ENCODE data around the gene SLC6A8. TPM values are rescaled to one million over a fixed set of nuclear protein-coding genes. Genes with fewer than 3 reads are reported as not detected.
"Not testable (repeated sequence)": the region's sequence is repeated elsewhere in the genome, so short reads cannot be mapped to it uniquely, and the experiment has no call there.

SLC6A8 gene
- total RNA-seq, 2 donors from 2014 or later: 71.3 to 76.6 TPM

DNA sequence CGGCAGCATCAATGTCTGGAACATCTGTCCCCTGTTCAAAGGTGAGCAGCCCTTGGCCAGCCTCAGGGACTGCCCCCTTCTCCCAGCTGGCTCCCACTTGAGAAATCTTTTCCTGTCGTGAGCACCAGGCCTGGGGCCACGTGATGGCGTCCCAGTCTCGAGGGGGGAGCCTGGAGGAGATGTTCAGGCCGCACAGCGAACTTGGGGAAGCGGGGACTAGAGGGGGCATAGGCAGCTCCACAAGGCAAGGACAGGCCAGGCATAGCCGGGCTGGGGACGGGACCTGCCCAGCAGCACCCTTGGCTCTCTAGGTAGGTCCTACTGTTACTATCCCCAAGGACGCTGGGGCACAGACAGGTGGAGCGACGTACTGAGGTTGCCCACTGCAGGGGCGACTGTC, 2.7 kb downstream of the SLC6A8 start:
- H3K4me3 ChIP-seq: peak overlapping the region in 1 of 2 donors; percentile 55
- DNase-seq (ENCODE audit: low spot score): no peak
- H3K27ac ChIP-seq: peak overlapping the region; percentile 72 to 88
- H3K9me3 ChIP-seq: no peaks in the 10 kb centered on the region
- H3K36me3 ChIP-seq: peaks cover 11% of the 10 kb centered on the region
- no peaks in the 10 kb centered on the region for H3K27me3 ChIP-seq
- peaks cover 0 to 6% of the 10 kb centered on the region in 2 donors for H3K4me1 ChIP-seq
- TF ChIP-seq, protein P1, sequence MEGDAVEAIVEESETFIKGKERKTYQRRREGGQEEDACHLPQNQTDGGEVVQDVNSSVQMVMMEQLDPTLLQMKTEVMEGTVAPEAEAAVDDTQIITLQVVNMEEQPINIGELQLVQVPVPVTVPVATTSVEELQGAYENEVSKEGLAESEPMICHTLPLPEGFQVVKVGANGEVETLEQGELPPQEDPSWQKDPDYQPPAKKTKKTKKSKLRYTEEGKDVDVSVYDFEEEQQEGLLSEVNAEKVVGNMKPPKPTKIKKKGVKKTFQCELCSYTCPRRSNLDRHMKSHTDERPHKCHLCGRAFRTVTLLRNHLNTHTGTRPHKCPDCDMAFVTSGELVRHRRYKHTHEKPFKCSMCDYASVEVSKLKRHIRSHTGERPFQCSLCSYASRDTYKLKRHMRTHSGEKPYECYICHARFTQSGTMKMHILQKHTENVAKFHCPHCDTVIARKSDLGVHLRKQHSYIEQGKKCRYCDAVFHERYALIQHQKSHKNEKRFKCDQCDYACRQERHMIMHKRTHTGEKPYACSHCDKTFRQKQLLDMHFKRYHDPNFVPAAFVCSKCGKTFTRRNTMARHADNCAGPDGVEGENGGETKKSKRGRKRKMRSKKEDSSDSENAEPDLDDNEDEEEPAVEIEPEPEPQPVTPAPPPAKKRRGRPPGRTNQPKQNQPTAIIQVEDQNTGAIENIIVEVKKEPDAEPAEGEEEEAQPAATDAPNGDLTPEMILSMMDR (IDR thresholded peaks at IDR 0.05): no peak

DNA sequence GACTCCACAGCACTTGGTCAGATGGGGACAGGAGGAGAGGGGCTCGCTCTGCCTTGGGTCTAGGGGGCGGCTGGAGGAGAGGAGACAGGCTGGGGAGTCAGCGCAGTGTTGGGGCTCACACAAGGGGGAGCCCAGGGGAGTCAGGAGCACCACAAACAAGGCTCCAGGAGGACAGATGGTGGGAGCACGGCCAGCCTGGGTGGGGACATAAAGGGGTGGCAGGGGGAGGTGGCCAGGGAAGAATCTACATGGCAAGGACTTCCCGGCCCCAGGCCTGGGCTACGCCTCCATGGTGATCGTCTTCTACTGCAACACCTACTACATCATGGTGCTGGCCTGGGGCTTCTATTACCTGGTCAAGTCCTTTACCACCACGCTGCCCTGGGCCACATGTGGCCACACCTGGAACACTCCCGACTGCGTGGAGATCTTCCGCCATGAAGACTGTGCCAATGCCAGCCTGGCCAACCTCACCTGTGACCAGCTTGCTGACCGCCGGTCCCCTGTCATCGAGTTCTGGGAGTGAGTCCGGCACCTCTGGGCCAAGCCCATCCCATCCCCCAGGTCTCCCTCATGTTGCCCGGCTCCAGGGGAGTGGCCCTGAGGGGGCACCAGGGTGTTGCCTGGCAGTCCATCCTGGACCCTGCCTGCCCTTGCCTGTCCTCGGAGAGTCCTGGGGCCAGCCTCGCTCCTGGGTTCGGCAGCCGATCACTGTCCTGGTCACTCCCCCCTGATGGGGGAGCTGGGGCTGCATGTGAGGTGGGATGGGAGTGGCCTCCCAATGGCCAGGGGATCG, 3.5 kb downstream of the SLC6A8 start:
- not testable (repeated sequence) for H3K27me3 ChIP-seq; DNase-seq (ENCODE audit: low spot score); H3K4me3 ChIP-seq; H3K9me3 ChIP-seq; H3K4me1 ChIP-seq
- Histone ChIP-seq H3K36me3 (peaks cover 11% of the 10 kb centered on the region), H3K27ac (peak overlapping the region; percentile 72 to 88)

GRCh38 chrX:153692003-153692402, 4.3 kb downstream of the SLC6A8 start:
- H3K9me3 ChIP-seq: no peaks in the 10 kb centered on the region
- no peak for DNase-seq (ENCODE audit: low spot score)
- TF ChIP-seq, protein P1 (IDR thresholded peaks at IDR 0.05): no peak
- H3K36me3 ChIP-seq: peaks cover 11% of the 10 kb centered on the region
- no peak overlapping the region for H3K4me3 ChIP-seq
- H3K4me1 ChIP-seq: peaks cover 0 to 5% of the 10 kb centered on the region in 2 donors
- peak overlapping the region in 1 of 2 donors; percentile 72 for H3K27ac ChIP-seq
- H3K27me3 ChIP-seq: no peaks in the 10 kb centered on the region

DNA sequence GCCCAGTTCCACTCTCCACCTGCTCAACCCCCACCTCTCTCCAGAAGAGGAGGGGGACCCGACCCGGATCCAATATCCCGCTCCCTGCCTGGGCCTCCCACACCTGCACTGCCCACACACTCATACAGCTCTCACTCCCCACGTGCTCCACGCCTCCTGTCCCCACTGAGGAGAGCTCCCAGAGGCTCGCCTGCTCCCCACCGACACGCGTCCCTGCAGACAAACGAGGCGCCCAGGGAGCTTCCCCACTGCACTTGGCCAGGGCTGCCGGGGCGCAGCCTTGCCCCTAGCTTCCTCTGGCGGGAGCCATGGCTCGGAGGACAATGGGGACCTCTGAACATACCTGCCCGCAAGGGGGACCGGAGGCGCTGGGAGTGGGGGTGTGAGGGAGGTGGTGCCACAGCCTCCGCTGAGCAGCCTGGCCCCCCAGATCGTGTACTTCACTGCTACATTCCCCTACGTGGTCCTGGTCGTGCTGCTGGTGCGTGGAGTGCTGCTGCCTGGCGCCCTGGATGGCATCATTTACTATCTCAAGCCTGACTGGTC, 5.0 kb downstream of the SLC6A8 start:
- TF ChIP-seq, protein P1 (IDR thresholded peaks at IDR 0.05): no peak
- Histone ChIP-seq H3K27ac (peak overlapping the region in 1 of 2 donors; percentile 72), H3K27me3 (no peaks in the 10 kb centered on the region), H3K4me1 (no peaks in the 10 kb centered on the region), H3K36me3 (peaks cover 11% of the 10 kb centered on the region), H3K9me3 (no peaks in the 10 kb centered on the region), H3K4me3 (no peak overlapping the region)
- no peak for DNase-seq (ENCODE audit: low spot score)

DNA sequence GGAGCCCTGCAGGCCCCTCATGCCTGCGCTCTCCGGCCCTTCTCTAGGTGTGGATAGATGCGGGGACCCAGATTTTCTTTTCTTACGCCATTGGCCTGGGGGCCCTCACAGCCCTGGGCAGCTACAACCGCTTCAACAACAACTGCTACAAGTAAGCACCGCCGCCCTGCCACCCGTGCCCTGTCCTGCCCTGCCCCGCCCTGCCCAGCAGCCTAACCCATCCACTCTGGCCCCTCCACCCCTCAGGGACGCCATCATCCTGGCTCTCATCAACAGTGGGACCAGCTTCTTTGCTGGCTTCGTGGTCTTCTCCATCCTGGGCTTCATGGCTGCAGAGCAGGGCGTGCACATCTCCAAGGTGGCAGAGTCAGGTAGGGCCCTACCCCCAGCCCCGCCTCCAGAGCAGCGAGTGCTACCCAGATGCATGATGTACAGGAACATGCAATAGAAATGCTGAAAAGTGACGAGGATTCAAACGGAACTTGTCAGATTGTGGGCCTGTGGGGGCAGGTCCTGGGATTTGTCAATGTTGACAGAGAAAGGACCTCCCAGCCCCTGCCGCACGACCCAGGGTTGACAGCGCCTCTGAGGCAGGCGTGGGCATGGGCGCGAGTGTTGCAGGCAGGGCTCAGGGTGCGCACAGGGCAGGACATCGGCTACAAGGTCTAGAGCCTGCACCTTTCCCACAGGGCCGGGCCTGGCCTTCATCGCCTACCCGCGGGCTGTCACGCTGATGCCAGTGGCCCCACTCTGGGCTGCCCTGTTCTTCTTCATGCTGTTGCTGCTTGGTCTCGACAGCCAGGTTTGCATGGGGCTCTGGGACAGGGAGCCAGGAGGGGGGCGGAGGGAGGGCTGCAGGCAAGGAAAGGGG, 5.7 kb downstream of the SLC6A8 start:
- no peak overlapping the region for H3K4me3 ChIP-seq
- H3K36me3 ChIP-seq: peaks cover 11% of the 10 kb centered on the region
- no peaks in the 10 kb centered on the region for H3K9me3 ChIP-seq
- H3K4me1 ChIP-seq: no peaks in the 10 kb centered on the region
- H3K27ac ChIP-seq: peak overlapping the region in 1 of 2 donors; percentile 72
- TF ChIP-seq, protein P1 (IDR thresholded peaks at IDR 0.05): no peak
- no peaks in the 10 kb centered on the region for H3K27me3 ChIP-seq
- DNase-seq (ENCODE audit: low spot score): no peak

- not testable (repeated sequence) for H3K27me3 ChIP-seq; H3K9me3 ChIP-seq; H3K4me1 ChIP-seq; H3K27ac ChIP-seq; DNase-seq (ENCODE audit: low spot score); H3K4me3 ChIP-seq
- H3K36me3 ChIP-seq: peaks cover 11% of the 10 kb centered on the region
Measured at GRCh38 chrX:153694256-153694655, 6.5 kb downstream of the SLC6A8 start.

All from right atrium auricular region (tissue), 2 donors.